ENCODE results near the gene DENND1A. TPM values are rescaled to one million over a fixed set of nuclear protein-coding genes. Genes with fewer than 3 reads are reported as not detected.

The DENND1A gene
- total and polyA plus RNA-seq, 2 donors: 6.7 to 9.2 TPM

GRCh38 chr9:123420592-123421111 is 509.3 kb downstream of the DENND1A start:
- no peaks in the 10 kb centered on the region for H3K36me3 ChIP-seq (ENCODE audit: control insufficient read depth in 2 of 2, insufficient read depth in 2 of 2, low read length in 1 of 2)
- 26% methylated on average over 17 of the region's 17 CpGs for WGBS

DNA sequence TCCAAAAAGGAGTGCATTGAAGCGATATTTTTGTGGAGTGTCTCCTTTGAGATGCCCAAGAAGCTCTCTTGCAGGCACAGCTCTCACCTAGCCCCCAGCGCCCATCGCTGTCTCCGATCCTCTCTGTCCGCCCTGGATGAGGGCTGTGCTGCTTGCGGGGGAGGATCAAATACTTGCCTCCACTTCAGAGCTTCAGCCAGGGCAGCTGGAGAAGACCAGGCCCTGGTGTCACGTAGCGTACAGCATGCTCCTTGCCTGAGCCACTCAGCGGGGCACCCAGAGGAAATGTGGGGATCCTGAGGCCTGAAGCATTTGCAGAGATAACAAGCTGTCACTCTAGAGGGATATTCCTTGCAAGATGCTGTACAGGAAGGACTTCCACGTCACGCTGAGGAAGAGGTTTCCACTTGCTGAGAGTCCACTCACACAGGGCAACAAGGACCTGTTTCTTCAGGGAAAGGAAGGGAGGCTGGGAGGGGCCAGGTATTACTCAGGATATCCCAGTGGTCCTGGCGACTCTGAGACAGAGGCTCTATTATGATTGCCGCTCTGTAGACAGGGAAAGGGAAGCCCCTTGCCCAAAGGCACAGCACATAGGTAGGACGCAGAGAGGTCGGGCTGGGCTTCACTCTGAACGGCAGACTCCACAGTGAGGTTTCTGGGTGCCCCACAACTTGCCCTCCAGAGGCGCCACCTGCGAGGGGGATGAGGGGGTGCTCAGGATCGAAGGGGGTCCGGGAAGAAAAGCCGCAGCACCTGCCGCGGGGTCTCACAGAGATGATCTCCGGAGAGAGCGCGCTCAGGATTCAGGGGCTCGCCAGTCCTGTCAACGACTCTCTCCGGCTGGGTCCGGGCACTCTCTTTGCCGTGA is 510.0 kb downstream of the DENND1A start:
- Histone ChIP-seq H3K9me3 (ENCODE audit: control insufficient read depth in 2 of 2, insufficient read depth in 1 of 2, low read length in 1 of 2) (no peaks in the 10 kb centered on the region), H3K4me1 (ENCODE audit: control insufficient read depth in 2 of 2, insufficient read depth in 2 of 2, low read length in 2 of 2) (peaks cover 0 to 13% of the 10 kb centered on the region in 2 donors), H3K27ac (ENCODE audit: low read depth in 1 of 2, low read length in 1 of 2) (no peak overlapping the region), H3K36me3 (ENCODE audit: control insufficient read depth in 2 of 2, insufficient read depth in 2 of 2, low read length in 1 of 2) (no peaks in the 10 kb centered on the region), H3K27me3 (ENCODE audit: control insufficient read depth in 2 of 2, insufficient read depth in 1 of 2, low read length in 1 of 2) (no peaks in the 10 kb centered on the region), H3K4me3 (ENCODE audit: low read length in 2 of 2) (no peak overlapping the region)
- no peak for DNase-seq (ENCODE audit: low read depth in 6 of 9, low spot score in 9 of 9)
- WGBS: 88% methylated on average over 31 of the region's 31 CpGs

More at GRCh38 chr9:123420592-123421111, 509.3 kb downstream of the DENND1A start:
- peak in 1 of 9 donors; percentile 39 for DNase-seq (ENCODE audit: low read depth in 6 of 9, low spot score in 9 of 9)
- H3K27me3 ChIP-seq (ENCODE audit: control insufficient read depth in 2 of 2, insufficient read depth in 1 of 2, low read length in 1 of 2): no peaks in the 10 kb centered on the region
- peaks cover 0 to 13% of the 10 kb centered on the region in 2 donors for H3K4me1 ChIP-seq (ENCODE audit: control insufficient read depth in 2 of 2, insufficient read depth in 2 of 2, low read length in 2 of 2)
- no peaks in the 10 kb centered on the region for H3K9me3 ChIP-seq (ENCODE audit: control insufficient read depth in 2 of 2, insufficient read depth in 1 of 2, low read length in 1 of 2)
- no peak overlapping the region for H3K27ac ChIP-seq (ENCODE audit: low read depth in 1 of 2, low read length in 1 of 2)
- no peak overlapping the region for H3K4me3 ChIP-seq (ENCODE audit: low read length in 2 of 2)

DNA sequence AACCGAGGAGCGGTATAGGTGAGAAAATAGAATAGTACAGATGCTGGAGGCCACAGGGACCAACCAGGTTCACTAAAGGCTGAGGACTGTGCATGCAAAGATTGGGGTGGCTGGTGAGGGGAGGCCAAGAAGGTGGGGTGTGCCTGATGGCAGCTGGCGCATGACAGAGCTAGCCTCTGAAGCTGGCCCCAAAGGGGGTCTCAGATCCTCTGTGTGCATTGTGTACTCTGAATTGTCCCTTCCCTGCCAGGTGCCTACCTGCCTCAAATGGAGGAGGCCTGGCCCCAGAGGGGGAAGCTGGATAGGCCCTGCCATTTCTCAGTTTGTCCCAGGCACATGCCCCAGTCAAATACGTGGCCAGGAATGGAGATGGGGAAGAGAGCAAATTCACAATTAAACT is 510.8 kb downstream of the DENND1A start:
- no peak overlapping the region for H3K27ac ChIP-seq (ENCODE audit: low read depth in 1 of 2, low read length in 1 of 2)
- DNase-seq (ENCODE audit: low read depth in 6 of 9, low spot score in 9 of 9): no peak
- H3K9me3 ChIP-seq (ENCODE audit: control insufficient read depth in 2 of 2, insufficient read depth in 1 of 2, low read length in 1 of 2): no peaks in the 10 kb centered on the region
- H3K4me1 ChIP-seq (ENCODE audit: control insufficient read depth in 2 of 2, insufficient read depth in 2 of 2, low read length in 2 of 2): peaks cover 0 to 13% of the 10 kb centered on the region in 2 donors
- H3K36me3 ChIP-seq (ENCODE audit: control insufficient read depth in 2 of 2, insufficient read depth in 2 of 2, low read length in 1 of 2): no peaks in the 10 kb centered on the region
- 98% methylated on average over 4 of the region's 4 CpGs for WGBS
- no peaks in the 10 kb centered on the region for H3K27me3 ChIP-seq (ENCODE audit: control insufficient read depth in 2 of 2, insufficient read depth in 1 of 2, low read length in 1 of 2)
- H3K4me3 ChIP-seq (ENCODE audit: low read length in 2 of 2): no peak overlapping the region

GRCh38 chr9:123418506-123418905 is 511.4 kb downstream of the DENND1A start:
- Histone ChIP-seq H3K27me3 (ENCODE audit: control insufficient read depth in 2 of 2, insufficient read depth in 1 of 2, low read length in 1 of 2) (no peaks in the 10 kb centered on the region), H3K4me1 (ENCODE audit: control insufficient read depth in 2 of 2, insufficient read depth in 2 of 2, low read length in 2 of 2) (peaks cover 0 to 13% of the 10 kb centered on the region in 2 donors), H3K4me3 (ENCODE audit: low read length in 2 of 2) (no peak overlapping the region), H3K27ac (ENCODE audit: low read depth in 1 of 2, low read length in 1 of 2) (no peak overlapping the region), H3K36me3 (ENCODE audit: control insufficient read depth in 2 of 2, insufficient read depth in 2 of 2, low read length in 1 of 2) (no peaks in the 10 kb centered on the region), H3K9me3 (ENCODE audit: control insufficient read depth in 2 of 2, insufficient read depth in 1 of 2, low read length in 1 of 2) (no peaks in the 10 kb centered on the region)
- DNase-seq (ENCODE audit: low read depth in 6 of 9, low spot score in 9 of 9): no peak
- WGBS: 97% methylated on average over 10 of the region's 10 CpGs

DNA sequence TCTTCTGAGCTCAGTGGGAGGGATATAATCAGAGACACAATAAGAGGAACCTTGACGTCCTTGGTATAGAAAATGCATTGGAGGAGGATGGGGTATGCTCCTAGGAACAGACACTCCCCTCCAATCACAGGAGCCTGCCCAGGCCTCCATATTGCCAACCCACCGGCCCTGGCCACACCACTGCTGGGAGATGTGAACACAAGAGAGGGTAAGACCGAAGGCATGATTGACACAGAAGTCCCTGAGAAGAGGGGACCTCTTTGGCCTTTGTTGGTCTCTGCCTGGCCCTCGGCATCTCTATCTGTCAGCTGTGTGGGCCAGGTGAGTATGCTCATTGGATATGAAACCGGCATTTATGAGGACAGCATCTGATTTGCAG is 511.9 kb downstream of the DENND1A start:
- Histone ChIP-seq H3K4me1 (ENCODE audit: control insufficient read depth in 2 of 2, insufficient read depth in 2 of 2, low read length in 2 of 2) (peaks cover 0 to 13% of the 10 kb centered on the region in 2 donors), H3K36me3 (ENCODE audit: control insufficient read depth in 2 of 2, insufficient read depth in 2 of 2, low read length in 1 of 2) (no peaks in the 10 kb centered on the region)
- DNase-seq (ENCODE audit: low read depth in 6 of 9, low spot score in 9 of 9): no peak

DNA sequence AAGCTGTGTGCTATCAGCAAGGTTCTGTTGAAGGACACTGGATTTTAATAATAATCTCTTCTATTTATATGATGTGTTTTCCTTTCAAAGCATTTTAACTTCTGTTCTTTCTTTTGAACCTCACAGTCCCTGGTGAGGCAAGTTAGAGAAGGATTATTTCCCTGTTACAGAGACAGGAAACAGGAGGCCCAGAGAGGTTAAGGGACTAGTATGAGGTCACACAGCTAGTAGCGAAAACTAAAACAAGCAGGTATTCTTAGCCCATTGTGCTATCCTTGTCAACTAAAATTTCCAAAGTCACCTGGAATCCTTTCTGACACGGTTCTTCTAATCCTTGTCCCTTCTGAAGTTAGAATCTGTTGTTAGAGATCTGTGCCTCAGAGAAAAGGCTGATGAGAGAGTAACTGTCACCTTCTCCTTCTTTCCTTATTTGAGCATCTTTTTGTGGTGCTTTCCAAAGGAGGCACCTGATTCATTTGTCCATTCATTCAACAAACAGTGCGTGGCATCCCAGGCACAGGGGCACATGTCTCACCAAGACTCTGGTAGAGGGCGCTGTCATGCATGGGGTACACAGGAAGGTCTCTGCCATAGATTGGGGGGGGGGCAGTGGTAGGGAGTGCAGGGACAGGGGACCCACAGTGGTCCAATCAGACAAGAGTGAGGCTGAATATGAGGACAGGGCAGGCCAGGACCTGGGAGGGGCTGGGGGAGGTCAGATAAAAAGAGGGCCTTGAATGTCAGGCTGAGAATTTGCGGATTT is 512.5 kb downstream of the DENND1A start:
- no peaks in the 10 kb centered on the region for H3K9me3 ChIP-seq (ENCODE audit: control insufficient read depth in 2 of 2, insufficient read depth in 1 of 2, low read length in 1 of 2)
- over 99% methylated on average over 5 of the region's 5 CpGs for WGBS
- DNase-seq (ENCODE audit: low read depth in 6 of 9, low spot score in 9 of 9): no peak
- no peak overlapping the region for H3K27ac ChIP-seq (ENCODE audit: low read depth in 1 of 2, low read length in 1 of 2)
- peaks cover 0 to 13% of the 10 kb centered on the region in 2 donors for H3K4me1 ChIP-seq (ENCODE audit: control insufficient read depth in 2 of 2, insufficient read depth in 2 of 2, low read length in 2 of 2)
- no peak overlapping the region for H3K4me3 ChIP-seq (ENCODE audit: low read length in 2 of 2)
- H3K27me3 ChIP-seq (ENCODE audit: control insufficient read depth in 2 of 2, insufficient read depth in 1 of 2, low read length in 1 of 2): no peaks in the 10 kb centered on the region
- H3K36me3 ChIP-seq (ENCODE audit: control insufficient read depth in 2 of 2, insufficient read depth in 2 of 2, low read length in 1 of 2): no peaks in the 10 kb centered on the region

More for the DNA sequence above, 511.9 kb downstream of the DENND1A start:
- Histone ChIP-seq H3K27ac (ENCODE audit: low read depth in 1 of 2, low read length in 1 of 2) (no peak overlapping the region), H3K27me3 (ENCODE audit: control insufficient read depth in 2 of 2, insufficient read depth in 1 of 2, low read length in 1 of 2) (no peaks in the 10 kb centered on the region), H3K9me3 (ENCODE audit: control insufficient read depth in 2 of 2, insufficient read depth in 1 of 2, low read length in 1 of 2) (no peaks in the 10 kb centered on the region), H3K4me3 (ENCODE audit: low read length in 2 of 2) (no peak overlapping the region)
- WGBS: 99% methylated on average over 5 of the region's 5 CpGs

DNA sequence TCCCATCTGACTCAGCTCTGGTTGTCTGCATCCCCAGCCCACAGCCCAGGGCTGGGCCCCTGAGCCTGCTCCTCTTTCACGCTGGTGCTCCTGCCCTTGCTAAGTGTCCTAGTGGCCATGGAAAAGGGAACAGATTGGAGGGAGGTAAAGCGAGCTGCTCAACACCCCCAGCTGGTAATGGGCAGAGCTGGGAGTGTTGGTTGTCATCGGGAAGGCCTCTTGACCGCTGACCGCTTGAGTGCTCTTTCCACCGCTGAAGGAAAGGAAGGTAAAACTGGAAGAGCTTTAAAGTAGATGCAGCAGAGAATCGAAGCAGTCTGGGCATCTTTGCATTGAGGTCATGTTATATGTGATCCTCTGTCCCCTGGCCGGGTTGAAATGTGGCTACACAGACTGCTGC is 513.8 kb downstream of the DENND1A start:
- Histone ChIP-seq H3K4me3 (ENCODE audit: low read length in 2 of 2) (no peak overlapping the region), H3K9me3 (ENCODE audit: control insufficient read depth in 2 of 2, insufficient read depth in 1 of 2, low read length in 1 of 2) (peaks cover 0 to 2% of the 10 kb centered on the region in 2 donors), H3K4me1 (ENCODE audit: control insufficient read depth in 2 of 2, insufficient read depth in 2 of 2, low read length in 2 of 2) (peaks cover 0 to 12% of the 10 kb centered on the region in 2 donors), H3K27me3 (ENCODE audit: control insufficient read depth in 2 of 2, insufficient read depth in 1 of 2, low read length in 1 of 2) (no peaks in the 10 kb centered on the region), H3K27ac (ENCODE audit: low read depth in 1 of 2, low read length in 1 of 2) (no peak overlapping the region), H3K36me3 (ENCODE audit: control insufficient read depth in 2 of 2, insufficient read depth in 2 of 2, low read length in 1 of 2) (no peaks in the 10 kb centered on the region)
- no peak for DNase-seq (ENCODE audit: low read depth in 6 of 9, low spot score in 9 of 9)
- WGBS: 97% methylated on average over 8 of the region's 8 CpGs

- WGBS: 95% methylated on average over 23 of the region's 23 CpGs
- peaks cover 0 to 4% of the 10 kb centered on the region in 2 donors for H3K4me1 ChIP-seq (ENCODE audit: control insufficient read depth in 2 of 2, insufficient read depth in 2 of 2, low read length in 2 of 2)
- no peak overlapping the region for H3K4me3 ChIP-seq (ENCODE audit: low read length in 2 of 2)
- no peaks in the 10 kb centered on the region for H3K27me3 ChIP-seq (ENCODE audit: control insufficient read depth in 2 of 2, insufficient read depth in 1 of 2, low read length in 1 of 2)
- H3K9me3 ChIP-seq (ENCODE audit: control insufficient read depth in 2 of 2, insufficient read depth in 1 of 2, low read length in 1 of 2): peaks cover 0 to 2% of the 10 kb centered on the region in 2 donors
- H3K27ac ChIP-seq (ENCODE audit: low read depth in 1 of 2, low read length in 1 of 2): no peak overlapping the region
- H3K36me3 ChIP-seq (ENCODE audit: control insufficient read depth in 2 of 2, insufficient read depth in 2 of 2, low read length in 1 of 2): no peaks in the 10 kb centered on the region
- no peak for DNase-seq (ENCODE audit: low read depth in 6 of 9, low spot score in 9 of 9)
Measured at GRCh38 chr9:123414936-123415930, 514.7 kb downstream of the DENND1A start.
